Vagina (tissue), 2 donors: ENCODE measurements around the gene PPARD. TPM values are rescaled to one million over a fixed set of nuclear protein-coding genes. Genes with fewer than 3 reads are reported as not detected.

Experiments used
- DNase-seq, 2 donors: peaks; one replicate each; pipeline ENCODE4 v3.0.0-alpha.2; 2017; ENCODE audit errors: extremely low spot score in 2 of 2
- H3K27ac ChIP-seq: fragments of 200-600 bp; sonication (generic); one replicate; pipeline ENCODE4 v1.5.1; 2019
- H3K27me3 ChIP-seq: fragments of 200-600 bp; sonication (generic); one replicate; pipeline ENCODE4 v1.5.1; 2019
- H3K36me3 ChIP-seq, 2 donors: fragments of 200-600 bp; sonication (generic); one replicate each; pipeline ENCODE4 v1.5.1; 2017 to 2019
- H3K4me1 ChIP-seq: fragments of 200-600 bp; sonication (generic); one replicate; pipeline ENCODE4 v1.5.1; 2019
- H3K4me3 ChIP-seq, 2 donors: fragments of 200-600 bp; sonication (generic); 1 replicate in 1 of 2; 2 replicates in 1 of 2; pipeline ENCODE4 v1.5.1; 2016 to 2019
- H3K9me3 ChIP-seq: fragments of 200-600 bp; sonication (generic); one replicate; pipeline ENCODE4 v1.5.1; 2019
- CTCF ChIP-seq, 3 experiments: fragments of 450-650 bp in 2 of 3; fragments of 200-600 bp in 1 of 3; sonication (generic) in 1 of 3; IDR thresholded peaks; one replicate each; pipeline ENCODE4 v1.5.1; 2017 to 2019; ENCODE audit warnings: antibody characterized with exemption in 3 of 3, mild to moderate bottlenecking in 2 of 3, moderate library complexity in 2 of 3
- POLR2A ChIP-seq, 2 donors: fragments of 450-650 bp; IDR thresholded peaks; one replicate each; pipeline ENCODE4 v1.6.1; 2017; ENCODE audit warnings: antibody characterized with exemption in 2 of 2, mild to moderate bottlenecking in 2 of 2, moderate library complexity in 2 of 2
- POLR2AphosphoS5 ChIP-seq, 2 donors: sonication (generic); formaldehyde crosslinking; IDR thresholded peaks; one replicate each; pipeline ENCODE4 v1.9.0; 2017; ENCODE audit warnings: antibody characterized with exemption in 2 of 2, mild to moderate bottlenecking in 2 of 2, low read depth in 1 of 2; ENCODE audit not compliant: insufficient read depth in 1 of 2
- intact Hi-C: fragments of 100-400 bp; cut with DNase I; formaldehyde crosslinking; loops from one replicate; pipeline ENCODE4 v1.15.1; 2023
- total RNA-seq: library from RNA; depleted of rRNA; stranded (reverse); fragments of >200 nt; gene quantifications from one replicate; pipeline ENCODE4 v1.2.3, GENCODE V29; 2016

PPARD gene
- total RNA-seq, 1 donor from 2014 or later: 21.9 TPM

- no peak for TF ChIP-seq POLR2AphosphoS5 (IDR thresholded peaks at IDR 0.05; ENCODE audit: insufficient read depth in 1 of 2, low read depth in 1 of 2)
- no peak for TF ChIP-seq CTCF (IDR thresholded peaks at IDR 0.05)
- TF ChIP-seq POLR2A (IDR thresholded peaks at IDR 0.05): no peak
- Histone ChIP-seq H3K4me1 (peaks cover 5% of the 10 kb centered on the region), H3K4me3 (no peak overlapping the region), H3K27ac (no peak overlapping the region), H3K9me3 (no peaks in the 10 kb centered on the region), H3K36me3 (peaks cover 0 to 28% of the 10 kb centered on the region in 2 donors), H3K27me3 (no peaks in the 10 kb centered on the region)
- intact Hi-C loops: loop anchor here (5.0 kb wide), 1 partner anchor 76 kb away; the partner anchor contains the start of gene PPARD
- DNase-seq: no peak
Measured at GRCh38 chr6:35417979-35418661, 75.8 kb downstream of the PPARD start.

DNA sequence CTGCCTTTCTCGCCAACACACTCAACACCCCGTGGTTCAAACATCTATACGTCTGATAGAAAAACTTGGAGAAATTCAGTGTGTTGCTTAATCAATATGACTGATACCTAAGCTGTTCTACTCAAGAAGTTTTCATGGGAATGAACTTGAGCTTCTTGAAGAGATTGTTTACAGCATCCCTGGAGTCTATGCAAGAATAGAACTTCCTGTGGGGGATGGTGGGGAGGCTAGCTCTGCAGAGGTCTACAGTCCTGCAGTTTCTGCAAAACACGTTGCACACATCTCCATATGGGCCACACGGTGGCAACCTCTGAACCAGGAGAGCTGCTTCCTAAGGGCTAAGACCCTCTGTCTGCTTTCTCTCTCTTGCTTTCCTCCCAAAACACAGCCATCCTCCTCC is 77.1 kb downstream of the PPARD start:
- DNase-seq: no peak
- H3K36me3 ChIP-seq: peaks cover 0 to 32% of the 10 kb centered on the region in 2 donors
- TF ChIP-seq CTCF (IDR thresholded peaks at IDR 0.05) (no peak), POLR2AphosphoS5 (IDR thresholded peaks at IDR 0.05; ENCODE audit: insufficient read depth in 1 of 2, low read depth in 1 of 2) (no peak), POLR2A (IDR thresholded peaks at IDR 0.05) (no peak)

DNA sequence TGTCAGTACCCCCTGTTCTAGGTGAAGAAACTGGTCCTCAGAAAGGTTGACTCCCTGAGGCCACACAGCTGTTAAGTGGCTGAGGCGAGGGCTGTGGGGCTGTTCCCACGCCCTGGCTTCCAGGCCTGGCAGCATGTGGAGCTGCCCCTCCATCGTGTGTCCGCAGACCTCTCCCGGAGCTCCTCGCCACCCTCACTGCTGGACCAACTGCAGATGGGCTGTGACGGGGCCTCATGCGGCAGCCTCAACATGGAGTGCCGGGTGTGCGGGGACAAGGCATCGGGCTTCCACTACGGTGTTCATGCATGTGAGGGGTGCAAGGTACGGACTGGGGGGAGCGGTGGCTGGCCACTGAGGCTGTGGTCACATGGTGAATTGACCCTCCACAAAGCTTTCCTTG is 77.6 kb downstream of the PPARD start:
- H3K27ac ChIP-seq: no peak overlapping the region
- H3K9me3 ChIP-seq: no peaks in the 10 kb centered on the region
- no peaks in the 10 kb centered on the region for H3K27me3 ChIP-seq
- no peak overlapping the region for H3K4me3 ChIP-seq
- H3K4me1 ChIP-seq: peaks cover 1% of the 10 kb centered on the region
- no peak for TF ChIP-seq CTCF (IDR thresholded peaks at IDR 0.05)
- TF ChIP-seq POLR2AphosphoS5 (IDR thresholded peaks at IDR 0.05; ENCODE audit: insufficient read depth in 1 of 2, low read depth in 1 of 2): no peak
- no peak for TF ChIP-seq POLR2A (IDR thresholded peaks at IDR 0.05)
- intact Hi-C loops: loop anchor here (5.0 kb wide), 1 partner anchor 78 kb away; the partner anchor contains the start of gene PPARD
- DNase-seq: no peak
- H3K36me3 ChIP-seq: peaks cover 0 to 37% of the 10 kb centered on the region in 2 donors

More for the DNA sequence above, 77.1 kb downstream of the PPARD start:
- Histone ChIP-seq H3K27me3 (no peaks in the 10 kb centered on the region), H3K27ac (no peak overlapping the region), H3K4me1 (peaks cover 5% of the 10 kb centered on the region), H3K4me3 (no peak overlapping the region), H3K9me3 (no peaks in the 10 kb centered on the region)
- intact Hi-C loops: loop anchor here (5.0 kb wide), 1 partner anchor 77 kb away; the partner anchor contains the start of gene PPARD

GRCh38 chr6:35425284-35425683 is 82.9 kb downstream of the PPARD start:
- H3K36me3 ChIP-seq: peaks cover 0 to 45% of the 10 kb centered on the region in 2 donors

More at GRCh38 chr6:35425284-35425683, 82.9 kb downstream of the PPARD start:
- no peak for DNase-seq
- TF ChIP-seq POLR2A (IDR thresholded peaks at IDR 0.05) (no peak), CTCF (IDR thresholded peaks at IDR 0.05) (no peak), POLR2AphosphoS5 (IDR thresholded peaks at IDR 0.05; ENCODE audit: insufficient read depth in 1 of 2, low read depth in 1 of 2) (no peak)
- no peaks in the 10 kb centered on the region for H3K4me1 ChIP-seq
- no peak overlapping the region for H3K27ac ChIP-seq
- intact Hi-C loops: no loop called here
- no peaks in the 10 kb centered on the region for H3K9me3 ChIP-seq
- no peaks in the 10 kb centered on the region for H3K27me3 ChIP-seq
- no peak overlapping the region for H3K4me3 ChIP-seq
